Sigmoid colon (tissue), 7 donors: ENCODE data around the gene KCNIP1. TPM values are rescaled to one million over a fixed set of nuclear protein-coding genes. Genes with fewer than 3 reads are reported as not detected.

Experiments
- DNase-seq: peaks from one replicate; pipeline ENCODE4 v3.0.0-alpha.2; 2019
- H3K27ac ChIP-seq, 4 donors: fragments of 200-600 bp; sonication (generic); one replicate each; pipeline ENCODE4 v1.5.1; 2016 to 2019; ENCODE audit warnings: mild to moderate bottlenecking in 1 of 4
- H3K27me3 ChIP-seq, 3 donors: fragments of 200-600 bp; sonication (generic); one replicate each; pipeline ENCODE4 v1.5.1; 2019; ENCODE audit warnings: mild to moderate bottlenecking in 1 of 3
- H3K36me3 ChIP-seq, 4 donors: fragments of 200-600 bp; sonication (generic); one replicate each; pipeline ENCODE4 v1.5.1; 2016 to 2019
- H3K4me1 ChIP-seq, 4 donors: fragments of 200-600 bp; sonication (generic); one replicate each; pipeline ENCODE4 v1.5.1; 2017 to 2019
- H3K4me3 ChIP-seq, 4 donors: fragments of 200-600 bp; sonication (generic); one replicate each; pipeline ENCODE4 v1.5.1; 2017 to 2019; ENCODE audit warnings: mild to moderate bottlenecking in 2 of 4, moderate library complexity in 1 of 4
- H3K9me3 ChIP-seq, 4 donors: fragments of 200-600 bp in 3 of 4; sonication (generic) in 3 of 4; one replicate each; pipeline versions ENCODE4 v1.5.1 to v1.6.1; 2013 to 2019
- CTCF ChIP-seq, 4 experiments: fragments of 450-650 bp in 3 of 4; fragments of 200-600 bp in 1 of 4; IDR thresholded peaks; one replicate each; pipeline ENCODE4 v1.5.1; 2016 to 2019; ENCODE audit warnings: antibody characterized with exemption in 4 of 4, mild to moderate bottlenecking in 3 of 4, moderate library complexity in 2 of 4
- EP300 ChIP-seq, 4 donors: sonication (generic); formaldehyde crosslinking; IDR thresholded peaks; one replicate each; pipeline ENCODE4 v1.6.1; 2017; ENCODE audit warnings: antibody characterized with exemption in 4 of 4
- POLR2A ChIP-seq, 2 donors: fragments of 450-650 bp; IDR thresholded peaks; one replicate each; pipeline ENCODE4 v1.6.1; 2016; ENCODE audit warnings: antibody characterized with exemption in 2 of 2, mild to moderate bottlenecking in 2 of 2, moderate library complexity in 2 of 2
- POLR2AphosphoS5 ChIP-seq, 4 donors: sonication (generic); formaldehyde crosslinking; IDR thresholded peaks; one replicate each; pipeline ENCODE4 v1.6.1; 2017; ENCODE audit warnings: antibody characterized with exemption in 4 of 4
- WGBS, 2 donors: extraction: QIAGEN DNeasy Blood & Tissue Kit; methylation state at CpG; one replicate each; pipeline ENCODE4 v1.1.7; 2013; 5-methylcytosine and 5-hydroxymethylcytosine counted together
- intact Hi-C: fragments of 100-400 bp; cut with DNase I; formaldehyde crosslinking; loops from one replicate; pipeline ENCODE4 v1.15.1; 2023
- polyA plus RNA-seq, 3 donors: library from polyadenylated mRNA; stranded (reverse); fragments of 200-250 nt; gene quantifications; one replicate each; pipeline ENCODE4 v1.2.3, GENCODE V29; 2013
- total RNA-seq, 4 donors: library from RNA; depleted of rRNA; stranded (reverse); fragments of >200 nt; gene quantifications; one replicate each; pipeline ENCODE4 v1.1.0, GENCODE V29; 2016
- donor health status: healthy with polysubstance abuse.
- donor health status: Bipolar disorder and iron deficiency.
- donor health status: healthy.

Gene KCNIP1
- total and polyA plus RNA-seq, 7 donors: 0.28 to 2.8 (median 1.1) TPM; not detected in 2

- Histone ChIP-seq H3K27ac (no peak overlapping the region), H3K9me3 (no peaks in the 10 kb centered on the region), H3K27me3 (no peaks in the 10 kb centered on the region), H3K4me1 (peaks cover 0 to 10% (median 5%) of the 10 kb centered on the region in 4 donors), H3K36me3 (no peaks in the 10 kb centered on the region), H3K4me3 (no peak overlapping the region)
- intact Hi-C loops: no loop called here
- 64 to 88% methylated on average over 3 of the region's 3 CpGs for WGBS, 2 donors
- no peak for DNase-seq
- TF ChIP-seq CTCF (IDR thresholded peaks at IDR 0.05): no peak
- no peak for TF ChIP-seq POLR2A (IDR thresholded peaks at IDR 0.05)
- no peak for TF ChIP-seq EP300 (IDR thresholded peaks at IDR 0.05)
- no peak for TF ChIP-seq POLR2AphosphoS5 (IDR thresholded peaks at IDR 0.05)
Observed at GRCh38 chr5:170486371-170486770, 17.4 kb upstream of the KCNIP1 start.

DNA sequence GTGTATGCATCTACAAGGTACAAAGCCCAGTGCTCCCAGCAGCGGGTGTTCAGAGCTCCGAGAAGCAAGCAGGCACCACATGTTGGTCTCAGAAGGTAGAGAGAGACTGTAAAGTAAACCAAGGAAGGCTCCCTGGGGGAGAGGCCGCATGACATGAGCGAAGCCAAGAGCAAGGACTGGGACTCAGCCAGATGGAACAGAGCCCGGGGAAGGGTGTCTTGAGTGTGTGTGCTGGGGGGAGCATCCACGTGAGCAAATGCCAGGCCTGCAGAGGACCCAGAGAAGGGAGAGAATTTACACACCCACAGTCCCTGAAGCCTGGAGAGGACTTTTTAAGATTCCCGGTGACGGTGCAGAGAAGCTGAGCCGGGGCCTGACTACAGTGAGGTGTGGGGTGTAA, 15.2 kb upstream of the KCNIP1 start:
- DNase-seq: no peak
- TF ChIP-seq EP300 (IDR thresholded peaks at IDR 0.05): no peak
- TF ChIP-seq POLR2A (IDR thresholded peaks at IDR 0.05): no peak
- TF ChIP-seq CTCF (IDR thresholded peaks at IDR 0.05): no peak
- TF ChIP-seq POLR2AphosphoS5 (IDR thresholded peaks at IDR 0.05): no peak
- Histone ChIP-seq H3K36me3 (no peaks in the 10 kb centered on the region), H3K9me3 (no peaks in the 10 kb centered on the region), H3K27ac (no peak overlapping the region), H3K27me3 (no peaks in the 10 kb centered on the region), H3K4me3 (no peak overlapping the region), H3K4me1 (peaks cover 0 to 20% (median 13%) of the 10 kb centered on the region in 4 donors)
- WGBS, 2 donors: 86% methylated on average over 9 of the region's 9 CpGs
- intact Hi-C loops: no loop called here

DNA sequence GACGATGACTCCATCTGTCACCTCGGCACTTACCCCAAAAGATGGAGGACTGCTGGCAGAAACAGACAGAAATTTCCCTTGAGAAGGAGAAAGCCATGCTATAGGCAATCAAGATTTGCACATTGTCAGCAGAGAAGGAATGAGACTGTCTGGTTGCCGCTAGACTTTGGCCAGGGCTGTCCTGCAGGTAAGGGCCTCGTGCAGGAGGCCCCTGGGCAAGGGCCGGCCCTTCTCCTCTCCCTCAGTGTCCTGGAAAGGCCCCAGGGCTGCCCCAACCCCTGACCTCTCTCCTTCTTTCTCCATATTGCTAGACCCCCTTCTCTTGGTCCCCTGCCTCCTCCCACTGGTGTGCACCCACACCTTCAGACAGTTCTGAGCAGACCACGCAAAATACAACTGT, 14.6 kb upstream of the KCNIP1 start:
- no peak overlapping the region for H3K27ac ChIP-seq
- TF ChIP-seq CTCF (IDR thresholded peaks at IDR 0.05) (no peak), POLR2A (IDR thresholded peaks at IDR 0.05) (no peak), EP300 (IDR thresholded peaks at IDR 0.05) (no peak)

DNA sequence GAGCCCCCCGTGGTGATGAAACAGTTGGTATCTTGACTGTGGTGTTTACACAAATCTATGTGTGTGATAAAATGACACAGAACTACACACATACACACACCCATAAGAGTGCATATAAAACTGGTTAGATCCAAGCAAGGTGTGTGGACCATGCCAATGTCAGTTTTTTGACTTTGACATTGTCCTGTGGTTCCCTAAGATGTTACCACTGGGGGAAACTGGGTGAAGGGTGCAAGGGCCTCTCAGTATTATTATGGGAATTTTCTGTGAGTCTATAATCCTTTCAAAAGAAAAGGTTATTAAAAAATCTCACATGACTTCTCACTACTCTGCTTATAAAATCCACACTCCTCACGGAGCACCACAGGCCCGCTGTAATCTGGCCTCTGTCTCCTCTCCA, 13.4 kb upstream of the KCNIP1 start:
- TF ChIP-seq EP300 (IDR thresholded peaks at IDR 0.05): no peak
- TF ChIP-seq POLR2AphosphoS5 (IDR thresholded peaks at IDR 0.05): no peak
- TF ChIP-seq POLR2A (IDR thresholded peaks at IDR 0.05): no peak
- TF ChIP-seq CTCF (IDR thresholded peaks at IDR 0.05): no peak
- Histone ChIP-seq H3K9me3 (no peaks in the 10 kb centered on the region), H3K27me3 (no peaks in the 10 kb centered on the region), H3K4me3 (no peak overlapping the region), H3K4me1 (peaks cover 0 to 20% (median 13%) of the 10 kb centered on the region in 4 donors), H3K27ac (no peak overlapping the region), H3K36me3 (no peaks in the 10 kb centered on the region)
- WGBS, 2 donors: 54 to 76% methylated on average over 3 of the region's 3 CpGs
- no peak for DNase-seq
- intact Hi-C loops: no loop called here

More for the DNA sequence above, 14.6 kb upstream of the KCNIP1 start:
- no peak for DNase-seq
- Histone ChIP-seq H3K9me3 (no peaks in the 10 kb centered on the region), H3K4me1 (peaks cover 0 to 20% (median 13%) of the 10 kb centered on the region in 4 donors), H3K27me3 (no peaks in the 10 kb centered on the region), H3K4me3 (no peak overlapping the region), H3K36me3 (no peaks in the 10 kb centered on the region)
- WGBS, 2 donors: 72 to 91% methylated on average over 6 of the region's 6 CpGs
- intact Hi-C loops: no loop called here

DNA sequence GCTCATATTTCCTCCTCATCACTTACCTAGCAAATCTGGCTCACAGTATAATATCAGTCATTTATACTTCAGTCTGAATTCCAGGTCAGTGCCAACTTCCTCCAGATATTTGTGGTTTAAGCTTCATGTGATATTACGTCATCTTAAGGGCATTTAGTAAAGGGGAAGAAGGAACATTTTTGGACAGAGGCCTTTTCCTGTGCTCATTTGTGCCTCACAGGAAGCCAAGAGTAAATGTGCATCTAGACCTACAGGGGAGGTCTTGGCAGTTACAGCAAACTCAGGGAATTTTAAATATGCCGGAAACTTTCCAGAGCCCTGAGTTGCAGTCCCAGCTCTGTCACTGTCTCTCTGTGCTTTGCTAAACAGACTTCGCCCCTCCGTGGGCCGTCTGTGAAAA, 12.3 kb upstream of the KCNIP1 start:
- DNase-seq: no peak
- H3K27ac ChIP-seq: peak overlapping the region; percentile 22 to 40 (median 34)
- intact Hi-C loops: no loop called here

More for the DNA sequence above, 12.3 kb upstream of the KCNIP1 start:
- WGBS, 2 donors: 60 to 77% methylated on average over 5 of the region's 5 CpGs
- H3K9me3 ChIP-seq: no peaks in the 10 kb centered on the region
- H3K36me3 ChIP-seq: no peaks in the 10 kb centered on the region
- H3K4me3 ChIP-seq: no peak overlapping the region
- H3K27me3 ChIP-seq: no peaks in the 10 kb centered on the region
- TF ChIP-seq POLR2AphosphoS5 (IDR thresholded peaks at IDR 0.05) (peak in 1 of 4 donors; percentile 27), POLR2A (IDR thresholded peaks at IDR 0.05) (no peak), EP300 (IDR thresholded peaks at IDR 0.05) (peak in 1 of 4 donors; percentile 28), CTCF (IDR thresholded peaks at IDR 0.05) (no peak)
- peaks cover 0 to 20% (median 13%) of the 10 kb centered on the region in 4 donors for H3K4me1 ChIP-seq
